SU-DHL-6 (cell line): ENCODE measurements around the gene CIB4.

ENCODE experiments used
- H2AFZ ChIP-seq: fragments of 200-600 bp; sonication (generic); 2 replicates; pipeline ENCODE4 v1.6.1; 2014; ENCODE audit warnings: low read depth, mild to moderate bottlenecking, moderate library complexity, mixed read lengths, antibody characterized with exemption, low read length; ENCODE audit not compliant: severe bottlenecking
- H3F3A ChIP-seq: fragments of 200-600 bp; shearing (Covaris generic); 2 replicates; pipeline ENCODE4 v1.6.0; 2016; ENCODE audit warnings: antibody characterized with exemption, mild to moderate bottlenecking; ENCODE audit not compliant: insufficient read depth
- H3K27ac ChIP-seq: fragments of 200-600 bp; sonication (generic); 2 replicates; pipeline ENCODE4 v1.5.1; 2016; ENCODE audit warnings: low read depth, mild to moderate bottlenecking, low read length, moderate library complexity, mixed read lengths
- H3K27me3 ChIP-seq: fragments of 200-600 bp; sonication (generic), shearing (Covaris generic); 2 replicates; pipeline ENCODE4 v1.6.0; 2014; ENCODE audit warnings: mild to moderate bottlenecking, low read length
- H3K36me3 ChIP-seq: fragments of 200-600 bp; sonication (generic); 2 replicates; pipeline ENCODE4 v1.6.1; 2014; ENCODE audit warnings: mild to moderate bottlenecking, low read length, mixed read lengths
- H3K4me2 ChIP-seq: fragments of 300-600, 200-600 bp; shearing (Covaris generic), sonication (generic); 2 replicates; pipeline ENCODE4 v1.6.0; 2014; ENCODE audit warnings: low read length, low read depth, mild to moderate bottlenecking; ENCODE audit not compliant: poor library complexity, severe bottlenecking
- H3K4me3 ChIP-seq: fragments of 200-600 bp; sonication (generic); 2 replicates; pipeline ENCODE4 v1.5.1; 2014; ENCODE audit warnings: antibody characterized with exemption, low read length, mild to moderate bottlenecking, mixed read lengths; ENCODE audit not compliant: insufficient read depth, poor library complexity, severe bottlenecking
- H3K79me2 ChIP-seq: fragments of 200-600 bp; sonication (generic); 2 replicates; pipeline ENCODE4 v1.6.1; 2014; ENCODE audit warnings: mild to moderate bottlenecking, low read length, moderate library complexity; ENCODE audit not compliant: insufficient read depth
- H3K9ac ChIP-seq: fragments of 200-600 bp; sonication (generic); 2 replicates; pipeline ENCODE4 v1.7.0; 2014; ENCODE audit warnings: mild to moderate bottlenecking, low read length
- H3K9me2 ChIP-seq: fragments of 200-600 bp; sonication (generic); replicated peaks from 2 replicates; pipeline ENCODE4 v1.6.1; 2014; ENCODE audit warnings: low read length; ENCODE audit not compliant: insufficient read depth
- H3K9me3 ChIP-seq: fragments of 200-600 bp; sonication (generic); 2 replicates; pipeline ENCODE4 v1.6.1; 2014; ENCODE audit warnings: low read length, mixed read lengths; ENCODE audit not compliant: insufficient read depth
- H4K20me1 ChIP-seq: fragments of 200-600 bp; sonication (generic); 2 replicates; pipeline ENCODE4 v1.6.1; 2014; ENCODE audit warnings: low read depth, mild to moderate bottlenecking, antibody characterized with exemption, low read length, moderate library complexity, mixed read lengths
- EZH2phosphoT487 ChIP-seq: fragments of 200-600 bp; sonication (generic), shearing (Covaris generic); conservative IDR thresholded peaks from 2 replicates; pipeline ENCODE4 v1.6.1; 2018; ENCODE audit warnings: mild to moderate bottlenecking, antibody characterized with exemption, low read length, moderate library complexity, mixed read lengths
- TF ChIP-seq, protein P1 (sequence below): fragments of 200-600 bp; sonication (generic); IDR thresholded peaks from one replicate; pipeline ENCODE4 v1.5.1; 2017; ENCODE audit warnings: antibody characterized with exemption, mild to moderate bottlenecking, low read length, moderate library complexity; ENCODE audit not compliant: insufficient read depth, poor library complexity, severe bottlenecking

Gene CIB4

DNA sequence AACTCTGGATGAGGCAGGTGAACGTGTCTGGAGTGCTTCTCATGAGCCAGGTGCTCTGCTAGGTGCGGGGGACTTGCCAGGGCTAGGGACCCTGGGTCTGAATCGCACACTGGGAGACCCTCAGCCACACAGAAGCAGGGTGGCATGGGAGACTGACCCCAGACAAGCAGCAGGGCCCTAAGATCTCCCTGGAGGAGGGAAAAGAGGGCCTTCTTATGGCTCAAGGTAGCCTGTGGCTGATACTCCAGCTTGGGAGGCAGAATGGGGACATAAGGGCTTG, 12.8 kb upstream of the CIB4 start:
- Histone ChIP-seq H3K9ac (no peak overlapping the region), H3K9me2 (no peaks in the 10 kb centered on the region), H3K4me3 (no peak overlapping the region), H4K20me1 (no peaks in the 10 kb centered on the region), H3K27ac (no peak overlapping the region), H3F3A (no peaks in the 10 kb centered on the region), H3K27me3 (0 out of 2 replicates have a peak, but pooled peaks cover 2% of the 10 kb centered on the region), H3K4me2 (no peak overlapping the region), H3K9me3 (no peaks in the 10 kb centered on the region), H2AFZ (no peak overlapping the region), H3K36me3 (no peaks in the 10 kb centered on the region), H3K79me2 (no peaks in the 10 kb centered on the region)
- no peak for TF ChIP-seq EZH2phosphoT487

DNA sequence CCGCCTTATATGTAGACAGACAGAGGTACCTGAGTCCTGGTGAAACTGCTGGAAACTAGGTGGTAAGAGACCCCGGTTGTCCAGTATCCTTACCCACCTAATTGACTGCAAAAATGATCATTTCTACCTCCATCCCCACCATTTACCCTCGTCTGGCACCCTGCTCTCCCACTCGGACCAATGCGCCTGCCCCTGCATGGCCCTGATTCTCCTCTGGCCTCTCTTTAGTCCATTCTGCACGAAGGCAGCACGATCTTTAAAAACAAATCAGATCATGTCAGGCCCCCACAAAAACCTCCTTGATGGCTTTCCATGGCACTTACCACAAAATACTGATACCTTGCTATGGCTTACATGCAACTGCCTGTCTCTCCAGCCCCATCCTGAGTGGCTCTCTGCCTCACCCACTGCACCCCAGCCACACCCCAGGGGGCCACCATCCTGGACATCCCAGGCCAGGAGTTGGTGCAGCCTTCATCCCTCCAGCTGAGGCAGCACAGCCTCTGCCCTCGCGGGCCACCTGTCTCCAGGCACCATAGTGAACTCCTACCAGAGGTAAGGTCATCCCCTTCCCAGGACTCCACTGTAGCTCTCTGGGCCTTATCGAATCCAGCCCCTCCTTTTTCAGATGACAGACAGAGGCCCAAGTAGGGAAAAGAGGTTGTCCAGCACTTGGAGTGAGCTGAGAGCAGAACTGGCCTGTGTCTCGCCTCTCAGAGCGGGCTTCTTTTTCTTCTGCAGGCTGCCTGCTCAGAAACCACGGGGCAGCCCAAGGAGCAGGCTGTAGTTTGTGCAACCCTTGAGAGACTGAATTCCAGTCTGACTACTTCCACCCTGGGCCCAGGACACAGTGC, 12.3 kb upstream of the CIB4 start:
- Histone ChIP-seq H3K27ac (no peak overlapping the region), H3K9me2 (no peaks in the 10 kb centered on the region), H3K4me2 (no peak overlapping the region), H3K4me3 (no peak overlapping the region), H3K9me3 (no peaks in the 10 kb centered on the region), H3K9ac (no peak overlapping the region), H3K27me3 (no peaks in the 10 kb centered on the region), H3F3A (no peaks in the 10 kb centered on the region), H2AFZ (no peak overlapping the region), H4K20me1 (no peaks in the 10 kb centered on the region), H3K36me3 (no peaks in the 10 kb centered on the region), H3K79me2 (no peaks in the 10 kb centered on the region)
- TF ChIP-seq EZH2phosphoT487, result no peak

DNA sequence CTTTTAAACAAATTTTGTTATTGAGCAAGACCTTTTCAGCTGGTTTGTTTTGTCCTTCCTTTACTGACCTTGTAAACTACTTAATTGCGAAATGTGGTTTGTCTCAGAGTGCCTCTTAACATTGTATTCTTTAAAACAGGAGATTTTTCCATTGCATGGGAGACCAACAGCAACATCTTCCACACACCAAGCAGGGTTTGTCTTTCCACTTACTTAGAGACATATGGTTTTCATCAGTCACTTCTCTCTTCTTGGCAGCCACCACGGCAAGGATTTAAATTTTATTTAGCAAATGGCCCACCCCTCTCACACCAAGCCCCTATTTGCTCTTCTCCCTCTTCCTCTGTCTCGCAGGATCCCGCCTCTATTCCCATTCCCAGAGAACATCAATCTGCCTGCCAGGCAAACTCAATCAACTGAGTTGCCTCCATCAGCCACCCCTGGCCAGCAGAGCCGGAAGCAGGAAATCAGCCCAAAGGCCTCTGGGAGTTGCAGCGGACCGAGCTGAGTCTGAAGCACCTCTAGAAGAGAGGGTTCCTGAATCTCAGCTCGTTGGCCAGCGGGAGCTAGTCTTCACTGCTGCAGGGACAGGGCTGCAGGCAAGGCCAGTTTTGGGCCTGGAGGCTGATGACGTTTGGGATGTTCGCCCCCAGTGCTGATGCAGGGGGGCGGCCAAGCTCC, 11.3 kb upstream of the CIB4 start:
- Histone ChIP-seq H3K36me3 (no peaks in the 10 kb centered on the region), H3K9me3 (no peaks in the 10 kb centered on the region), H3F3A (no peaks in the 10 kb centered on the region), H2AFZ (no peak overlapping the region), H3K9me2 (no peaks in the 10 kb centered on the region), H4K20me1 (no peaks in the 10 kb centered on the region), H3K27me3 (no peaks in the 10 kb centered on the region), H3K9ac (no peak overlapping the region), H3K4me3 (no peak overlapping the region), H3K79me2 (no peaks in the 10 kb centered on the region), H3K27ac (no peak overlapping the region), H3K4me2 (no peak overlapping the region)
- TF ChIP-seq EZH2phosphoT487, result no peak
- TF ChIP-seq, protein P1, sequence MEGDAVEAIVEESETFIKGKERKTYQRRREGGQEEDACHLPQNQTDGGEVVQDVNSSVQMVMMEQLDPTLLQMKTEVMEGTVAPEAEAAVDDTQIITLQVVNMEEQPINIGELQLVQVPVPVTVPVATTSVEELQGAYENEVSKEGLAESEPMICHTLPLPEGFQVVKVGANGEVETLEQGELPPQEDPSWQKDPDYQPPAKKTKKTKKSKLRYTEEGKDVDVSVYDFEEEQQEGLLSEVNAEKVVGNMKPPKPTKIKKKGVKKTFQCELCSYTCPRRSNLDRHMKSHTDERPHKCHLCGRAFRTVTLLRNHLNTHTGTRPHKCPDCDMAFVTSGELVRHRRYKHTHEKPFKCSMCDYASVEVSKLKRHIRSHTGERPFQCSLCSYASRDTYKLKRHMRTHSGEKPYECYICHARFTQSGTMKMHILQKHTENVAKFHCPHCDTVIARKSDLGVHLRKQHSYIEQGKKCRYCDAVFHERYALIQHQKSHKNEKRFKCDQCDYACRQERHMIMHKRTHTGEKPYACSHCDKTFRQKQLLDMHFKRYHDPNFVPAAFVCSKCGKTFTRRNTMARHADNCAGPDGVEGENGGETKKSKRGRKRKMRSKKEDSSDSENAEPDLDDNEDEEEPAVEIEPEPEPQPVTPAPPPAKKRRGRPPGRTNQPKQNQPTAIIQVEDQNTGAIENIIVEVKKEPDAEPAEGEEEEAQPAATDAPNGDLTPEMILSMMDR, result no peak

DNA sequence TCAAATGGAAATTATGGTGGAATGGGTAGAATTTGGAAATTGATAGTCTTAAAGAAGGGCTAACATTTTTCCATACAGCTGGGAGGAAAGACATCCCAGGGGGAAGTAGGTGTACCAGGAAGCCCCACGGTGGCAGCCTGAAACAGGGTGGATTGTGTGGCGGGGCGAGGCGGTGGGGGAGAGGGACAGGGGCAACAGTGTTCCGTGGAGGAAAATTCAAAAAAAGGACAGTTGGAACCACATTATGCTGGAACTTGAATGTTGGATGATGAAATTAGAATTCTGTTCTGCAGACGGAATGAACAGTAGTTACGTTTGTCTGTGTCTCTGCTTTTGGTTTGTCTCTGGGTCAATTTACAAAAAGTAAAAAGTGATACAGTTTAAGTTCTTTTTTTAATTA, 10.6 kb upstream of the CIB4 start:
- Histone ChIP-seq H3K27ac (no peak overlapping the region), H3K9ac (no peak overlapping the region), H4K20me1 (no peaks in the 10 kb centered on the region), H3K36me3 (no peaks in the 10 kb centered on the region), H3K9me3 (no peaks in the 10 kb centered on the region), H3K4me3 (no peak overlapping the region), H3K4me2 (no peak overlapping the region), H3F3A (no peaks in the 10 kb centered on the region), H3K79me2 (no peaks in the 10 kb centered on the region), H2AFZ (no peak overlapping the region), H3K27me3 (no peaks in the 10 kb centered on the region), H3K9me2 (no peaks in the 10 kb centered on the region)
- TF ChIP-seq, protein P1, result no peak
- no peak for TF ChIP-seq EZH2phosphoT487
